Right lobe of liver (tissue), 6 donors: Measurements from ENCODE around the gene SLC25A46. TPM values are rescaled to one million over a fixed set of nuclear protein-coding genes. Genes with fewer than 3 reads are reported as not detected.
"Not testable (repeated sequence)": the region's sequence is repeated elsewhere in the genome, so short reads cannot be mapped to it uniquely, and the experiment has no call there.

Experiments used
- ATAC-seq, 4 donors: fragments of 200-7000 bp; cut with Tn5 transposase; one replicate each; pipeline ENCODE4 v1.9.1; 2020; ENCODE audit warnings: mild to moderate bottlenecking in 4 of 4, moderate library complexity in 4 of 4
- DNase-seq, 3 donors: peaks; one replicate each; pipeline ENCODE4 v3.0.0-alpha.2; 2020
- H3K27ac ChIP-seq, 3 donors: fragments of 200-600 bp; one replicate each; pipeline ENCODE4 v1.8.0; 2022
- H3K27me3 ChIP-seq, 2 donors: fragments of 200-600 bp; one replicate each; pipeline ENCODE4 v1.8.0; 2022
- H3K36me3 ChIP-seq, 4 donors: fragments of 200-600 bp; sonication (generic) in 1 of 4; one replicate each; pipeline versions ENCODE4 v1.5.1 to v1.8.0; 2017 to 2022; ENCODE audit warnings: control low read depth in 1 of 4
- H3K4me1 ChIP-seq, 4 donors: fragments of 200-600 bp; sonication (generic) in 1 of 4; one replicate each; pipeline versions ENCODE4 v1.5.1 to v1.8.0; 2017 to 2022; ENCODE audit warnings: control low read depth in 1 of 4
- H3K4me3 ChIP-seq, 3 donors: fragments of 200-600 bp; one replicate each; pipeline ENCODE4 v1.8.0; 2022
- H3K9me3 ChIP-seq, 4 donors: fragments of 200-600 bp; sonication (generic) in 1 of 4; one replicate each; pipeline versions ENCODE4 v1.5.1 to v1.8.0; 2017 to 2022; ENCODE audit warnings: control low read depth in 1 of 4
- CTCF ChIP-seq, 4 donors: fragments of 200-600 bp in 3 of 4; fragments of 450-650 bp in 1 of 4; IDR thresholded peaks; one replicate each; pipeline versions ENCODE4 v1.5.1 to v1.8.0; 2016 to 2022; ENCODE audit warnings: antibody characterized with exemption in 4 of 4, mild to moderate bottlenecking in 2 of 4
- POLR2A ChIP-seq: fragments of 450-650 bp; IDR thresholded peaks from one replicate; pipeline ENCODE4 v1.6.1; 2017; ENCODE audit warnings: antibody characterized with exemption, mild to moderate bottlenecking
- WGBS: methylation state at CpG from one replicate; pipeline ENCODE4 v1.1.6; 2018; ENCODE audit warnings: low coverage, low lambda C conversion rate; ENCODE audit not compliant: insufficient coverage; ENCODE audit errors: missing lambda C conversion rate; 5-methylcytosine and 5-hydroxymethylcytosine counted together
- intact Hi-C, 2 donors: fragments of 100-400 bp; cut with DNase I; formaldehyde crosslinking; loops; one replicate each; pipeline versions ENCODE4 v1.11.2 to v1.14.1; 2022
- total RNA-seq, 6 experiments: library from RNA; depleted of rRNA in 2 of 6; stranded (reverse); fragments of >200 nt in 2 of 6; fragmentation: NEBNext Ultra II Directional in 3 of 6; extraction: Animal tissue kit (Norgen Biotek cat#: 25700) in 3 of 6; gene quantifications; one replicate each; pipeline versions ENCODE4 v1.1.0 to v1.2.4, GENCODE V29; 2016 to 2023
- donor health status: DM: no; HTN: yes; CAD: no.
- donor health status: DM: no; HTN: no; CAD: no.
- donor health status: DM: no; HTN: no; CAD: no.
- donor health status: DM: no; HTN: yes; CAD: no.
- donor health status: DM: no; HTN: yes; CAD: no.

The SLC25A46 gene
- total RNA-seq, 6 experiments from 2014 or later = 22.0 to 35.6 (median 26.0) TPM

GRCh38 chr5:110718311-110718710 is 20.5 kb upstream of the SLC25A46 start:
- Histone ChIP-seq H3K36me3 (no peaks in the 10 kb centered on the region), H3K9me3 (no peaks in the 10 kb centered on the region), H3K4me1 (no peaks in the 10 kb centered on the region), H3K27ac (no peak overlapping the region), H3K27me3 (no peaks in the 10 kb centered on the region), H3K4me3 (no peak overlapping the region)
- TF ChIP-seq POLR2A (no peak), CTCF (IDR thresholded peaks at IDR 0.05) (no peak)
- 67% methylated on average over 2 of the region's 2 CpGs for whole genome bisulfite sequencing
- DNase-seq (no peak), ATAC-seq (no peak)
- intact Hi-C loops = no loop called here

GRCh38 chr5:110726249-110727024 is 12.4 kb upstream of the SLC25A46 start, which contains the start of gene TMEM232:
Gene TMEM232, minus strand, starts transcription at chr5:110726671. Its CDS starts 59,319 bp downstream, at chr5:110667352.
- Histone ChIP-seq H3K36me3 (no peaks in the 10 kb centered on the region), H3K9me3 (no peaks in the 10 kb centered on the region), H3K27me3 (no peaks in the 10 kb centered on the region), H3K4me3 (peak within 1 kb of the TSS; percentile 31 to 62 (median 52)), H3K27ac (peak within 1 kb of the TSS in 1 of 3 donors; percentile 49), H3K4me1 (no peaks in the 10 kb centered on the region)
- ATAC-seq = peak; percentile 99 to 100 (median 100)
- TF ChIP-seq CTCF (IDR thresholded peaks at IDR 0.05) = no peak
- no peak for TF ChIP-seq POLR2A
- WGBS = 37% methylated on average over 16 of the region's 17 CpGs
- DNase-seq = peak; percentile 75 to 87 (median 82)
- intact Hi-C loops = no loop called here

- Histone ChIP-seq H3K36me3 (no peaks in the 10 kb centered on the region), H3K27me3 (no peaks in the 10 kb centered on the region), H3K9me3 (no peaks in the 10 kb centered on the region), H3K27ac (peak overlapping the region in 1 of 3 donors; percentile 49), H3K4me1 (no peaks in the 10 kb centered on the region), H3K4me3 (peak overlapping the region; percentile 31 to 62 (median 52))
- TF ChIP-seq CTCF (IDR thresholded peaks at IDR 0.05) (peak in 3 of 4 donors; percentile 21 to 39 (median 26)), POLR2A (no peak)
- DNase-seq = no peak
- intact Hi-C loops = no loop called here
- peak; percentile 78 to 85 (median 81) for ATAC-seq
- 23% methylated on average over 5 of the region's 5 CpGs for WGBS
Observed at GRCh38 chr5:110727025-110727314, 11.8 kb upstream of the SLC25A46 start.

- intact Hi-C loops, H3K36me3 ChIP-seq, H3K27ac ChIP-seq, H3K4me3 ChIP-seq, H3K9me3 ChIP-seq, DNase-seq, H3K27me3 ChIP-seq, ATAC-seq, H3K4me1 ChIP-seq: not testable (repeated sequence)
- no CpG with 5 or more reads among the region's 2 CpGs for WGBS
Observed at GRCh38 chr5:110731499-110731898, 7.3 kb upstream of the SLC25A46 start.

- no peak for ATAC-seq
- TF ChIP-seq CTCF (IDR thresholded peaks at IDR 0.05) = no peak
- no peak for TF ChIP-seq POLR2A
- no peak overlapping the region for H3K4me3 ChIP-seq
- H3K27ac ChIP-seq = no peak overlapping the region
- intact Hi-C loops = no loop called here
- no peaks in the 10 kb centered on the region for H3K4me1 ChIP-seq
- no peaks in the 10 kb centered on the region for H3K27me3 ChIP-seq
- no peaks in the 10 kb centered on the region for H3K9me3 ChIP-seq
- WGBS = 84% methylated on average over 2 of the region's 2 CpGs
- no peak for DNase-seq
- no peaks in the 10 kb centered on the region for H3K36me3 ChIP-seq
Observed at GRCh38 chr5:110734101-110734500, 4.7 kb upstream of the SLC25A46 start.
